GM04503 (cell line): ENCODE data around the gene TFAP2E.
"Not testable (repeated sequence)": the region's sequence is repeated elsewhere in the genome, so short reads cannot be mapped to it uniquely, and the experiment has no call there.

Source experiments
- DNase-seq: peaks from one replicate; pipeline ENCODE4 v3.0.0-alpha.2; 2012; ENCODE audit warnings: low read depth

The TFAP2E gene

DNA sequence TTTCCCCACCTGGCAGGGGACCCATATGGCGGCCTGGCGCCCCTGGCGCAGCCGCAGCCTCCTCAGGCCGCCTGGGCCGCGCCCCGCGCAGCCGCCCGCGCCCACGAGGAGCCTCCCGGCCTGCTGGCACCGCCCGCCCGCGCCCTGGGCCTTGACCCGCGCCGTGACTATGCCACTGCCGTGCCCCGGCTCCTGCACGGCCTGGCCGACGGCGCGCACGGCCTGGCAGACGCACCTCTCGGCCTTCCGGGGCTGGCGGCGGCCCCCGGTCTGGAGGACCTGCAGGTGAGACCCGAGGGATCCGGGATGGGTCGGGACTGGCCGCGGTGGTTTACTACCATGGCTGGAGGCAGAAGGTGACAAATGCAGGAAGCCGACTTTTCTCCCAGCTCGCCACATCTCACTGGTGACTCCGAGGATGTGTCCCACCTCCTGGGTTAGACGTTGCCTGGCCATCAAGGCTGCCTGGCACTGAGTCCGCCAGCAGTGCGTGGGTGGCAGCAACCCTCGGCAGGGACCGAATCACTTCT lies 1.1 kb downstream of the TFAP2E start:
- DNase-seq = no peak

DNA sequence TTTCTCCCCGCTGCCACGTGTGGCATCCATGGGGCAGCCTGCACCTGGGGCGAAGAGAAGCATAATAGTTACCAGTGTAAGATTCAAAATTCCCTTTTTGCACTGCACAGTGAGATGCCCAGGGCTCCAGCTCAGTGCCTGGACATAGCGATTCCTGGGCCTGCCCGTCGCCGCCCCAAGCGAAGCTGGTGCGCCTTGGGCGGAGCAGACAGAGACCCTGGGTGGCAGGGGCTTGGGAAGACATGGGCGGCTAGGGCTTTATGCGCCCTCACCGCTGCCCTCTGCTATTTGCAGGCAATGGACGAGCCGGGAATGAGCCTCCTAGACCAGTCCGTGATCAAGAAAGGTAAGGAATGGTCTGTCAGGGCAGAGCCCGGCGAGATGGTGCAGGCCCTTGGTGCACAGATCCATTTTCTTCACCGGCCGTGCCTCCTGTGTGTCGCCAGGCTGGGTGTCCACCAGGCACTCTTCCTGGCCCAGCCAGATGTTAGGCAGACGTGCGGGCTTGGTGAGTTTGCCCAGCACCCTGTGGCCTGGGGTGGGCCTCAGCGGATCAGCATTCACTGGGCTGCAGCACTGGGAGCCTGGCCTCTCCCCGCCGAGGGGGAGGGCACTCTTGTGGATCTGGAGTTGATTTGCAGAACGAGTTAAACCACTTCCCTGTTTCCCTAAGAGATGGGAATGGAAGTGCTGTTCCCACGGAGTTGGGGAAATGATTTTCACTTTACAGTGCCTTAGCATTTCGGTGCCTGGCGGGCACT lies 1.7 kb downstream of the TFAP2E start:
- no peak for DNase-seq

DNA sequence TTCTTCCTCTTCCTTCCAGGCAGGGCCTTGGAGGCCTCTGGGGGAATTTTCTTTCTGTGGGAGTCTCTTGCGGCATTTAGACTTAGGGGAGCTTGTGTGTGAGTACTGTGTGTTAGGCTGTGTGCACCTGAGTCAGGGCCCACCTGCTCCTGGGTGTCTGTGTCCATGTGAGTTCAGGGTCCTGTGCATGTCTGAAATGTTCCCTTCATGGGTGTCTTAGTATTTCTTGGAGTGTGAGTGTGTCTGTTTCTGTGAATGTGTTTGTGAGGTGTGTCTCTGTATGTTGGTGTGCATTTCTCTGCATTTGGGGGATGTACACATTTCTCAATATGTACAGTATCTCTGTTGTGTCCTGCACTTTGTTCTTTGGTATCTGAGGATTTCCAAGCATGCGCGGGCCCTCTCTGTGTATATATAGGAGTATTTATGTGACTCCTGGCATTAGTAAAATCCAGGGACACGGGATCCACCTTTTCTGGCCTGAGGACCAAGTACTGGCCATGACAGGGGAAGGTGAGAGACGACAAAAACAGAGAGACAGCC lies 2.4 kb downstream of the TFAP2E start:
- no peak for DNase-seq

DNA sequence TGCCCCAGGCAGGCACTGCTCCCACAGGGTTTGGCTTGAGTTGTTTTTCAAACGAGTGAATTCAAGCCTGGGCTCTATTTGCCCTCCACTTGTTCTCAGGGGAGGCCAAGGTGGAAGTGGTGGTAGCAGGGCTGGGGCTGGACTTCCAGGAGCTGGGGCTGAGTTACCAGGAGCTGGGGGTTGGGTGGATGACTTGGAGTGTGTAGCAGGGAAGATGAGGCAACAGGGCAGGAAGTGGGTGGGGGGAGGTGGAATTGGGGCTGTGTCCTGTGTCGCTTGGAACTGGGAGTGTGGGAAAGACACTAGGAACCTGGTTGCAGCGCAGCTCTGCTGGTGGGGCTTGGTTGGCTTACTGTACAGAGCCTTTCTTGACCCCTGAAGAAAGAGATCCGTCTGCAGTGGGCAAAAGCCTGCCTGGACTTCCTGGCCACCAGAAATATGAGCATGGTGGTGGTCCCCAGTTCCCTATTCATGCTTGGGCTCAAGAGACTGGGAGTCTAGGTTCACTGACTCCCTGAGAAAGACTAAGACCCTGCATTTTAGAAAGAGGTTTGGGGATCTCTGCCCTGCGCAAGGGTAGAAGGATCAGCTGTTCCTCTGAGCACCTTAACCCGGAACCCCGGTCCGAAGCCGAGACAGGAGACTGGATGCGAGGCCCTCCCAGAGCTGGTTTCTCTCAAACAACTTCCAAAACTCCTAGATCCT lies 3.1 kb downstream of the TFAP2E start:
- DNase-seq = no peak

DNA sequence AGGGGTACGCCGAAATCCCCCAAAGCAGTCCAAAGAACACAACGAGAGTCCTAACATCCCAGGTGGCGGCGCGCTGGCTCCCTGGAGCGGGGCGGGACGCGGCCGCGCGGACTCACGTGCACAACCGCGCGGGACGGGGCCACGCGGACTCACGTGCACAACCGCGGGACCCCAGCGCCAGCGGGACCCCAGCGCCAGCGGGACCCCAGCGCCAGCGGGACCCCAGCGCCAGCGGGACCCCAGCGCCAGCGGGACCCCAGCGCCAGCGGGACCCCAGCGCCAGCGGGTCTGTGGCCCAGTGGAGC lies 3.6 kb downstream of the TFAP2E start:
- DNase-seq = not testable (repeated sequence)

DNA sequence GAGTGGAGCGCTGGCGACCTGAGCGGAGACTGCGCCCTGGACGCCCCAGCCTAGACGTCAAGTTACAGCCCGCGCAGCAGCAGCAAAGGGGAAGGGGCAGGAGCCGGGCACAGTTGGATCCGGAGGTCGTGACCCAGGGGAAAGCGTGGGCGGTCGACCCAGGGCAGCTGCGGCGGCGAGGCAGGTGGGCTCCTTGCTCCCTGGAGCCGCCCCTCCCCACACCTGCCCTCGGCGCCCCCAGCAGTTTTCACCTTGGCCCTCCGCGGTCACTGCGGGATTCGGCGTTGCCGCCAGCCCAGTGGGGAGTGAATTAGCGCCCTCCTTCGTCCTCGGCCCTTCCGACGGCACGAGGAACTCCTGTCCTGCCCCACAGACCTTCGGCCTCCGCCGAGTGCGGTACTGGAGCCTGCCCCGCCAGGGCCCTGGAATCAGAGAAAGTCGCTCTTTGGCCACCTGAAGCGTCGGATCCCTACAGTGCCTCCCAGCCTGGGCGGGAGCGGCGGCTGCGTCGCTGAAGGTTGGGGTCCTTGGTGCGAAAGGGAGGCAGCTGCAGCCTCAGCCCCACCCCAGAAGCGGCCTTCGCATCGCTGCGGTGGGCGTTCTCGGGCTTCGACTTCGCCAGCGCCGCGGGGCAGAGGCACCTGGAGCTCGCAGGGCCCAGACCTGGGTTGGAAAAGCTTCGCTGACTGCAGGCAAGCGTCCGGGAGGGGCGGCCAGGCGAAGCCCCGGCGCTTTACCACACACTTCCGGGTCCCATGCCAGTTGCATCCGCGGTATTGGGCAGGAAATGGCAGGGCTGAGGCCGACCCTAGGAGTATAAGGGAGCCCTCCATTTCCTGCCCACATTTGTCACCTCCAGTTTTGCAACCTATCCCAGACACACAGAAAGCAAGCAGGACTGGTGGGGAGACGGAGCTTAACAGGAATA lies 4.2 kb downstream of the TFAP2E start:
- DNase-seq = no peak

DNA sequence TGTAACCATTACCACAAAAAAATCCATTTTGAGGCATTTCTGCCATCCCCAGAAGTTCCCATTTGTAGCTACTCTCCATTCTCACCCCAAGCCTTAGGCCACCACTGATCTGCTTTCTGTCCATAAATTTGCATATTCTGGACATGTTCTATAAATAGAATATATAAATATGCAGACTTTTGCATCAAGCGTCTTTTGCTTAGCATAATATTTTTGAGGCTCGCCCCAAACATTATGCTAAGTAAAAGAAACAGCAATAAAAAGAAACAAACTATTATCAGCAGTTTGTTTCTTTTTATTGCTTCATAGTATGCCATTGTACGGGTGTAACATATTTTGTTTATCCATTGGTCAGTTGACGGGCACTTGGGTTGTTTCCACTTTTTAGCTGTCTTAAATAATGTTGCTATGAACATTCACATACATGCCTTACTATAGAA lies 7.9 kb downstream of the TFAP2E start:
- no peak for DNase-seq

DNA sequence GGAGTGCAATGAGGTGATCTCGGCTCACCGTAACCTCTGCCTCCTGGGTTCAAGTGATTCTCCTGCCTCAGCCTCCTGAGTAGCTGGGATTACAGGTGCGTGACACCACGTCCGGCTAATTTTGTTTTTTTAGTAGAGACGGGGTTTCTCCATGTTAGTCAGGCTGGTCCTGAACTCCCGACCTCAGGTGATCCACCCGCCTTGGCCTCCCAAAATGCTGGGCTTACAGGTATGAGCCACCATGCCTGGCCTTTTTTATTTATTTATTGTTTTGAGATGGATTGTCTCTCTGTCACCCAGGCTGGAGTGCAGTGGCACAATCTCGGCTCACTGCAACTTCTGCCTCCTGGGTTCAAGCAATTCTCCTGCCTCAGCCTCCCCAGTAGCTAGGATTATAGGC lies 8.5 kb downstream of the TFAP2E start:
- not testable (repeated sequence) for DNase-seq

DNA sequence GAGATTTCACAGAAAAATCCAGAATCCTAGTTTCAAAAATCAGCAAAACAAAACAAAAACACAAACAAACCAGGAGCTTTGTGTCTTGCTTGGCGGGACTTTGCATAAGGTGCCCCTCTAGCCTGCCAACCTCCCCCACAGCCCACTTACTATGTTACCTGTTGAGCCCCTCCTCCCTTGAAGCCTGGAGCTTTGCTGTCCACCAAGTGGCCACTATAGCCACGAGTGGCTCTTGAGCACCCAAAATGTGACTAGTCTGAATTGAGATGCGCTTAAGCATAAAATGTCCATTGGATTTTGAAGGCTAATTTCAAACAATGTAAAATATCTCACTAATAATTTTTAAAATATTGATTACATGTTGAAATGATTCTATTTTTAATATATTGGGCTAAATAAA lies 12.2 kb downstream of the TFAP2E start:
- DNase-seq = no peak

DNA sequence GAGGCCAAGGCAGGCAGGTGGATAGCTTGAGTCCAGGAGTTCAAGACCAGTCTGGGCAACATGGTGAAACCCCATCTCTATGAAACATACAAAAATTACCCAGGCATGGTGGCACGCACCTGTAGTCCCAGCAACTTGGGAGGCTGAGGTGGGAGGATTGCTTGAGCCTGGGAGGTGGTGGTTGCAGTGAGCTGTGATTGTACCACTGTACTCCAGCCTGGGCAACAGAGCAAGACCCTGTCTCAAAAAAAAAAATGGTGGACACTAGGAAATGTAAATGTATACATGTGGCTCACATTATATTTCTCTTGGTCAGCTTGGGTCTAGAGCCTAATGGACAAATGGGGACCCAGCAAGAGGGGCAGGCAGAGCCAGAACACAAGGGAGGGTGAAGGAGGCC lies 12.7 kb downstream of the TFAP2E start:
- DNase-seq = not testable (repeated sequence)

DNA sequence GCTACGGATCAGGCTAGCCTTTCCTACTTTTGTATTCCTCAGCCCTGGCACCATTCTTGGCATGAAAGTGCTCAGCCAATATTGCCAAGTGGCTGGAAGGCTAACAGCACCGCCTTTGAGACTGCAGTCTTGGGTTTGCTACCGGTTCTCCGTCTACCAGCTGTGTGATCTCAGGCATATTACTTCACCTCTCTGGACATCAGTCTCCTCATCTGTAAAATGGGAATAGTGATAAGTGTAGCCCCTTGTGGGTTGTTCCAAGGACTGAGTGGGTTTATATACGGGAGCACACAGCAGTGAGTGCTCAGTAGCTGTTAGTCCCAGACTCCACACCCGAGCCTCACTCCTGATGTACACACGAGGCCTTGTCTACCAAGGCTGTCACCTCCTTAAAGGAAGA lies 13.7 kb downstream of the TFAP2E start:
- no peak for DNase-seq

DNA sequence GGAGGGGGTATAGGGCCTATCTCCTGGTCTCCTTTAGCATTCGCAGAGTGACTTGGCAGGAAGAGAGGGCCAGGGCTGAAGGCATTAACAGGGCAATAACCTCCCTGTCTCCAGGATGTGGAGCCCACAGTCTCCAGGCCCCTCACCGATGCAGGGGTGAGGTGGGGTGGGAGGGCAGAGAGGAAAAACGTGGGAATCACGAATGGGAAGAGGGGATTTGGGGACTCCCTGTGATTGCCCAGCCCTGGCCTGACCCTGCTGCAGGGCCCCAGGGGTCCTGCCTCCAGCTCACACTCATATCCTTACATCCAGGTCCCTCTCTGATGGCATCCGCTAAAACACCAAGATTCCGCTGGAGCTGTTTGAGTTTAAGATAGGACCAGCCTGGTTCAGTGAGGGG lies 14.6 kb downstream of the TFAP2E start:
- no peak for DNase-seq

DNA sequence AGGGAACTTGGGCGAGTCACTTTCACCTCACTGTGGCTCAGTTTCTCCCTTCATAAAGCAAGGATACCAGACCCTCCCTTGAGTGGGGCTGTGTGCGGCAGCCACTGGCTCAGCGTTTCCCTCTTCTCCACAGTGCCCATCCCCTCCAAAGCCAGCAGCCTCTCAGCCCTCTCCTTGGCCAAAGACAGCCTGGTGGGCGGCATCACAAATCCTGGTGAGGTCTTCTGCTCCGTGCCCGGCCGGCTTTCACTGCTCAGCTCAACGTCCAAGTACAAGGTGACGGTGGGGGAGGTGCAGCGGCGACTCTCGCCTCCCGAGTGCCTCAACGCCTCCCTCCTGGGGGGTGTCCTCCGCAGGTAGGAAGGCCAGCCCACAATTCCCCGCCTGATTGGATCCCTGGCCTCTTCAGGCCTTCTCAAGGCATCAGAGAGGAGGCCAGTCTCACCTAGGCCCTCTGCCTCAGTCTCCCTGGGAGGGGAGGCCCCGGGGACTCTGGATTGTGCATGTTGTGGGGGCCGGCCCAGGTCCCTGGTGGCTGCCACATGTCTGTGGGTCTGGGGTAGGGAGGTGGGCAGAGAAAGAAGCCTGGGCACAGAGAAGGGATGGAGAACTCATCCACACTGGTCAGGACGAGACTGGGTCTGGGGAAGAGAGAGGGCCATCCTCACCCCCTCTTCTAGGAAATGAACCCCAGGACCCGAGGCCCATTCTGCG lies 15.2 kb downstream of the TFAP2E start:
- no peak for DNase-seq

DNA sequence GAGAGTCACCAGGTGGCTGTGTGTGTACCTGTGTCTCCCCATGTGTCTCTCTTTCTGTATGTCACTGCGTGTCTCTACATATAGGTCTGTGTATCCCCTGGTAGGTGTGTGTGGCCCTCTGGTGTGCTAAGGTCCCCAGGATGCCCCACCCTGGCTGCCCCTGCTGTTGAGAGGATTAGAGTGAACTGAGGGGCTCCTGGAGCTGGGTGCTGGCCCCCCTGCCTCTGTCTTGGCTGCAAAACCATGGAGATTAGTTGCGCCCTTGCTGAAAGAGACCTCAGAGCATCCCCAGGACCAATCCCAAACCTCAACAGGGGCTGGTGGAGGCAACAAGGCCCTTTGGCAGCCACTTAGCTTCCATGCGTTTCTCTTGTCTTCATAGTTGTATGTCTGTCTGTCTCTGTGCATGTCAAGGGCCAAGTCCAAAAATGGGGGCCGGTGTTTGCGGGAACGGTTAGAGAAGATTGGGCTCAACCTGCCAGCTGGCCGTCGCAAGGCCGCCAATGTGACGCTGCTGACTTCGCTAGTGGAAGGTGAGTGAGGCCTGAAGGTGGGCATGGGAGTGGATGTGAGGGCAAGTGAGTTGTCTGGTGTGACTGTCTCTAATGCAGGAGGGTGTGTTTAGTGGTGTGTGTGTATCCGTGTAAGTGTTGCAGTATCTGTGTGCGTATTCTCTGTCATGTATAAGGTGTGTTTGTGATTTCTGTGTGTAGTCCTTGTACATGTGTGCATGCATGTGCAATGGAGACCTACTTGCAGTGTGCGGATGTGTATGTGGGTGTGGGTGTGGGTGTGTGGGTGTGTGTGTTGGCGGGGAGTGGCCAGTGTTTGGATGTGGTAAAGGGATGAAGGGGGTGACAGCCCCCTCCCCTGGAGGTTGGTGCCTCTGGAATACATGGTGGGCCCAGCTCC lies 16.7 kb downstream of the TFAP2E start:
- DNase-seq = no peak

DNA sequence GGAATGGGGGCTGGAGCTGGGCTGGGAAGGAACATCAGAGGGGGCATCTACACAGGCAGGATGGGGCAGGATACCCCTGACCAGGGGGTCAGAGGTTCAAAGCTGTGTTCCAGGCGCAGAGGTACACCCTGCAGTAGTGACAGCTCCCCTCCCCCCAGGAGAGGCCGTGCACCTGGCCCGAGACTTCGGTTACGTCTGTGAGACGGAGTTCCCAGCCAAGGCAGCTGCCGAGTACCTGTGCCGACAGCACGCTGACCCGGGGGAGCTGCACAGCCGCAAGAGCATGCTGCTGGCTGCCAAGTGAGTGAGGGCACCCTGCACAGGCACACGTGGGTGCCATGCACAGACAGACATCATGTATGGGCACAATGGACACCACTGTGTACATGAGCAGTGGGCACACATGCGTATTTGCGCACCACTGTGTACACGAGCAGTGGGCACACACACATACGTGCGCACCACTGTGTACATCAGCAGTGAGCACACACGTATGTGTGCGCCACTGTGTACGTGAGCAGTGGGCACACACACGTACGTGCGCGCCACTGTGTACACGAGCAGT lies 17.4 kb downstream of the TFAP2E start:
- DNase-seq = no peak

DNA sequence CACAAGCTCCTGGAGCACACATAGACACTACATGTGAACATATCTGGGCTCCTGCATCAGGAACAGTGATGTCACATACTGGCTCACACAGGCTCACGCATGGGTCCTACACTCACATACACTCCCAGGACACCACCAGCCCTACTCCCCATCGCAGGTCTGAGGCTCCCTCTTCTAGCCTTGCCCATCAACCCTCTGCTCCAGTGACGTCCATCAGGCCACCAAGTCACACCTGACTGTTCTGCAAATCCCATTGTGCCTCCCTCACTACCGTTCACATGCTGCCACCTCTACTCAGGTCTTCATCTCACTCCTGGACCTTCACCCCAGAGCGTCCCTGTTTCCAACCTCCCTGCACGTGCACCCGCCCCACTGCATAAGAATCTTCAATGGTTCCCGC lies 18.1 kb downstream of the TFAP2E start:
- DNase-seq = no peak

DNA sequence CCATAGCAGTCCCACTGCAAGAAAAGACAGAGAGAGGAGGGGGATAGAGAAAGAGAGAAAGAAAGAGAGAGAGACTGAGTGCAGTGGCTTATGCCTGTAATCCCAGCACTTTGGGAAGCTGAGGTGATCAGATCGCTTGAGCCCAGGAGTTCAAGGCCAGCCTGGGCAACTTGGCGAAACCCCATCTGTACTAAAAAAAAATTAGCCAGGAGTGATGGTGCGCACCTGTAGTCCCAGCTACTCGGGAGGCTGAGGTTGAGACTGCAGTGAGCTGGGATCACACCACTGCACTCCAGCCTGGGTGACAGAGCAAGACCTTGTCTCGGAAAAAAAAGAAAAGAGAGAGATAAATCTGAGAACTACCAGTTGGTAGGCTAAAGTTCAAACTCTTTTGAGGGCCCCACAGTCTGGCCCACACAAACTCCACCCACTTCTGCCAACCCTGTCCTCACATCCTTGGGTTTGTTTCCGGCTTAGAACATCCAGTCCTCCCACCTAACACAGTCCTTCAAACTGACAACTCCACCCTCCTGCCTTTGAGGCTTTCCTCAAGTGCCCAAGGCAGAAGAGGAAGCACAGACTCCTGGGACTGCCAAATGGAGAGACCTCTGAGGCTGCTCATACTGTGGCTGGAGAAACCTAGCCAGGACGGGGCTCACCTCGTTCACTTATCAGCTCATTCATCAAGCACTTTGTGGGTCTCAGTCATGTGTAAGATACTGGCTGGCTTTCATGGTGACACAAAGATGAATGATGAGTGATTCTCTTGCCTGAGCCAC lies 20.1 kb downstream of the TFAP2E start:
- DNase-seq = no peak

DNA sequence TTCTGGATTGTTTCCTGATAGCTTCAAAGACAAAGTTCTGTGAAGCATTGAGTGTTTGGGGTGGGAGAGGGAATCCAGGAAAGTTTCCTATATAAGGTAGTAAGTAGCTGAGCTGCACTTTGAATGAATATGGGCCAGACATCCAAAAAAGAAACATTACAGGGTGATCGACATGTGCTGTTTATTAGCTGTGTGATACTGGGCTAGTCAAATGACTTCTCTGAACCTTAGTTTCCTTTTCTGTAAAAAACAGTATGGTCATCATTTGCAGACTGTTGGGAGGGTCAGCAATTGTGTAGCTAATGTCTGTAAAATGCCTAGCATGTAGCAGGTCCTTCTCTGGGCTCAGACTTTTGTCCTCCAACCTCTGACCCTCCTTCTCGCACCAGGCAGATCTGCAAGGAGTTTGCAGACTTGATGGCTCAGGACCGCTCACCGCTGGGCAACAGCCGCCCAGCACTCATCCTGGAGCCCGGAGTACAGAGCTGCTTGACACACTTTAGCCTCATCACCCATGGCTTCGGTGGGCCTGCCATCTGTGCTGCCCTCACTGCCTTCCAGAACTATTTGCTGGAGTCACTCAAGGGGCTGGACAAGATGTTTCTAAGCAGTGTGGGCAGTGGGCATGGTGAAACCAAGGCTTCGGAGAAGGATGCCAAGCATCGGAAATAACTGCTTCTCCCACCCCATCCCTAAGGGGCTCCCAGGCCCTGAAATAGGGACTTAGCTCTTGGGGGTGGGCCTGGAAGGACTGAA lies 21.1 kb downstream of the TFAP2E start:
- no peak for DNase-seq

DNA sequence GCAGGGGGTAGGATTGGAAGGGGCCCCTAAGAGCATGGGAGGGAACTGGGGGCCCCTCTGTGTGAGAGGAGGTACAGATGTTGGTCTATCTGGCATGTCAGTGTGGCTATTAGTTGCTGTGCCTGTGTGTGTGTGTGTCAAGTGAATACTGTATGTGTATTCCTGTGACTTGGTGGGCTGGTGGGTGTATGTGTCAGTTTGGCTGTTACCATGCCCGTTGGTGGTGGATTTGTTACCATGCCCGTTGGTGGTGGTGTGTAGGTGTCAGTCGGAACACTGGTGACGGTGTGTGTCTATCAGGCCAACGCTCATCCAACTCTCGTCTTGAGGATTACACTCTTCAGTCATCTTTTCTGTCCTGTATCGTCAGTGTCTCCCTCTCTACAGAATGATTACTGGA lies 22.6 kb downstream of the TFAP2E start:
- no peak for DNase-seq
